Hepatocyte (in vitro differentiated cells): ENCODE data around the gene ABR. TPM values are rescaled to one million over a fixed set of nuclear protein-coding genes. Genes with fewer than 3 reads are reported as not detected.

ENCODE experiments used
- DNase-seq: peaks from one replicate; pipeline ENCODE4 v3.0.0-alpha.2; 2016; ENCODE audit warnings: low spot score
- H2AFZ ChIP-seq: fragments of 200-600 bp; sonication (generic); 2 replicates; pipeline ENCODE4 v1.6.0; 2016; ENCODE audit warnings: antibody characterized with exemption, mild to moderate bottlenecking
- H3K27ac ChIP-seq: fragments of 200-600 bp; sonication (generic); 2 replicates; pipeline ENCODE4 v1.5.1; 2016; ENCODE audit warnings: mild to moderate bottlenecking
- H3K27me3 ChIP-seq: fragments of 200-600 bp; sonication (generic); 2 replicates; pipeline ENCODE4 v1.6.1; 2016
- H3K36me3 ChIP-seq: fragments of 200-600 bp; sonication (generic); replicated peaks from 2 replicates; pipeline ENCODE4 v1.5.1; 2016; ENCODE audit warnings: low read depth; ENCODE audit not compliant: insufficient read depth
- H3K4me1 ChIP-seq: fragments of 200-600 bp; sonication (generic); 2 replicates; pipeline ENCODE4 v1.5.1; 2016; ENCODE audit warnings: mild to moderate bottlenecking, moderate library complexity; ENCODE audit not compliant: insufficient read depth
- H3K4me2 ChIP-seq: fragments of 200-600 bp; sonication (generic); 2 replicates; pipeline ENCODE4 v1.6.0; 2016
- H3K4me3 ChIP-seq: fragments of 200-600 bp; sonication (generic); 2 replicates; pipeline ENCODE4 v1.5.1; 2016; ENCODE audit warnings: mild to moderate bottlenecking
- H3K79me2 ChIP-seq: fragments of 200-600 bp; sonication (generic); 2 replicates; pipeline ENCODE4 v1.6.0; 2017; ENCODE audit warnings: mild to moderate bottlenecking
- H3K9me2 ChIP-seq: fragments of 200-600 bp; sonication (generic); replicated peaks from 2 replicates; pipeline ENCODE4 v1.6.0; 2017; ENCODE audit warnings: mild to moderate bottlenecking; ENCODE audit not compliant: insufficient read depth
- H3K9me3 ChIP-seq: fragments of 200-600 bp; sonication (generic); 2 replicates; pipeline ENCODE4 v1.5.1; 2016; ENCODE audit warnings: low read depth, mild to moderate bottlenecking
- H4K20me1 ChIP-seq: fragments of 200-600 bp; sonication (generic); 2 replicates; pipeline ENCODE4 v1.6.0; 2016; ENCODE audit warnings: mild to moderate bottlenecking; ENCODE audit not compliant: insufficient read depth, poor library complexity, severe bottlenecking
- CTCF ChIP-seq: fragments of 200-600 bp; sonication (generic); IDR thresholded peaks from 2 replicates; pipeline ENCODE4 v1.5.1; 2016; ENCODE audit warnings: antibody characterized with exemption, mild to moderate bottlenecking; ENCODE audit not compliant: poor library complexity
- EZH2 ChIP-seq: fragments of 200-600 bp; sonication (generic); IDR thresholded peaks from 2 replicates; pipeline ENCODE4 v1.6.1; 2016; ENCODE audit warnings: antibody characterized with exemption, mild to moderate bottlenecking, borderline replicate concordance
- EZH2phosphoT487 ChIP-seq: fragments of 200-600 bp; sonication (generic); IDR thresholded peaks from one replicate; pipeline ENCODE4 v1.6.1; 2018; ENCODE audit warnings: antibody characterized with exemption, mild to moderate bottlenecking, low read depth, moderate library complexity; ENCODE audit not compliant: unreplicated experiment, severe bottlenecking
- WGBS: methylation state at CpG from one replicate; pipeline ENCODE4 v1.1.6; 2016; ENCODE audit warnings: low lambda C conversion rate; ENCODE audit errors: missing lambda C conversion rate; 5-methylcytosine and 5-hydroxymethylcytosine counted together
- polyA plus RNA-seq: library from polyadenylated mRNA; unstranded; fragments of >200 nt; fragmentation: Nextera tagmentation; extraction: Ambion mirVana; gene quantifications from 2 replicates; pipeline ENCODE4 v1.2.1, GENCODE V29; 2016
- total RNA-seq: library from RNA; depleted of rRNA; stranded (reverse); fragments of >200 nt; gene quantifications from 2 replicates; pipeline ENCODE4 v1.2.3, GENCODE V29; 2014

The ABR gene
- total and polyA plus RNA-seq, 2 experiments from 2014 or later, result 26.8 to 51.5 TPM

GRCh38 chr17:1003633-1003971 lies 176.2 kb downstream of the ABR start:
- no peaks in the 10 kb centered on the region for H3K27me3 ChIP-seq
- H3K36me3 ChIP-seq, result no peaks in the 10 kb centered on the region
- H3K4me3 ChIP-seq, result no peak overlapping the region
- H3K27ac ChIP-seq, result peak overlapping the region; percentile 89
- 91% methylated on average over 5 of the region's 5 CpGs for WGBS
- H3K9me2 ChIP-seq, result no peaks in the 10 kb centered on the region
- peaks cover 12% of the 10 kb centered on the region for H3K79me2 ChIP-seq
- no peak for DNase-seq
- no peaks in the 10 kb centered on the region for H4K20me1 ChIP-seq
- no peaks in the 10 kb centered on the region for H3K9me3 ChIP-seq
- H2AFZ ChIP-seq, result no peak overlapping the region
- no peak for TF ChIP-seq EZH2phosphoT487
- no peak for TF ChIP-seq EZH2
- TF ChIP-seq CTCF, result no peak
- no peak overlapping the region for H3K4me2 ChIP-seq
- H3K4me1 ChIP-seq, result peaks cover 55% of the 10 kb centered on the region

GRCh38 chr17:1002771-1003555 lies 176.8 kb downstream of the ABR start:
- no peaks in the 10 kb centered on the region for H4K20me1 ChIP-seq
- WGBS, result 53% methylated on average over 18 of the region's 19 CpGs
- no peaks in the 10 kb centered on the region for H3K27me3 ChIP-seq
- no peak overlapping the region for H2AFZ ChIP-seq
- H3K79me2 ChIP-seq, result peaks cover 18% of the 10 kb centered on the region
- no peak for DNase-seq
- H3K9me2 ChIP-seq, result no peaks in the 10 kb centered on the region
- peak overlapping the region; percentile 61 for H3K4me2 ChIP-seq
- H3K27ac ChIP-seq, result peak overlapping the region; percentile 89
- no peaks in the 10 kb centered on the region for H3K9me3 ChIP-seq
- no peaks in the 10 kb centered on the region for H3K36me3 ChIP-seq
- H3K4me1 ChIP-seq, result peaks cover 58% of the 10 kb centered on the region
- TF ChIP-seq EZH2phosphoT487 (no peak), CTCF (no peak), EZH2 (no peak)
- no peak overlapping the region for H3K4me3 ChIP-seq

- H3K4me3 ChIP-seq, result no peak overlapping the region
- H2AFZ ChIP-seq, result no peak overlapping the region
- H3K9me2 ChIP-seq, result no peaks in the 10 kb centered on the region
- H3K79me2 ChIP-seq, result peaks cover 24% of the 10 kb centered on the region
- H3K4me1 ChIP-seq, result peaks cover 61% of the 10 kb centered on the region
- no peaks in the 10 kb centered on the region for H3K36me3 ChIP-seq
- TF ChIP-seq EZH2phosphoT487 (no peak), EZH2 (no peak), CTCF (no peak)
- H4K20me1 ChIP-seq, result no peaks in the 10 kb centered on the region
- H3K4me2 ChIP-seq, result peak overlapping the region; percentile 61
- no peaks in the 10 kb centered on the region for H3K9me3 ChIP-seq
- 85% methylated on average over 4 of the region's 4 CpGs for WGBS
- DNase-seq, result no peak
- no peaks in the 10 kb centered on the region for H3K27me3 ChIP-seq
- peak overlapping the region; percentile 89 for H3K27ac ChIP-seq
These were observed 177.4 kb downstream of the ABR start for GRCh38 chr17:1002412-1002753.
